GM18499 (cell line): ENCODE results near the gene LRRC58.

Source experiments
- ATAC-seq: cut with Tn5 transposase; IDR thresholded peaks from one replicate; pipeline ENCODE4 v1.9.1; 2021; ENCODE audit warnings: moderate number of reproducible peaks; ENCODE audit not compliant: insufficient read depth, unreplicated experiment

Gene LRRC58

DNA sequence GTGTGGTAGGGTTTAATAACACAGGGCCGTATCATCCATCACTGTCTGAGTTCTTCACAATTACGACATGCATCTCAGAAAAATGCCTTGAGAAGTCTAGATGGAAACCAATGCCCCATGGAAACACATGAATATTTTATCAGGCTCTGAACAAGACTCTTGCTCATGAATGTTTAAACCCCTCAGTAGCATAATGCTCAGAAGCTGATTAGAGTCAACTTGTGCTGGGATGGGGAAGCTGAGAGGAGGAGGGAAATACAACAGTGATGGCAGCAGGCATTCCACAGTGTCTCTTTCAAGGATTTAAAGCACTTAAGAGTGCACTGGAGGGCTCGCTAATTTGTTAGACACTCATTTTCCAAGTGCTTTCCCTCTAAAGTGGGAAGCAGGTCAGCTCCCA, 67.9 kb downstream of the LRRC58 start:
- ATAC-seq = no peak

- no peak for ATAC-seq
These were observed 68.6 kb downstream of the LRRC58 start for GRCh38 chr3:120280566-120280965.

DNA sequence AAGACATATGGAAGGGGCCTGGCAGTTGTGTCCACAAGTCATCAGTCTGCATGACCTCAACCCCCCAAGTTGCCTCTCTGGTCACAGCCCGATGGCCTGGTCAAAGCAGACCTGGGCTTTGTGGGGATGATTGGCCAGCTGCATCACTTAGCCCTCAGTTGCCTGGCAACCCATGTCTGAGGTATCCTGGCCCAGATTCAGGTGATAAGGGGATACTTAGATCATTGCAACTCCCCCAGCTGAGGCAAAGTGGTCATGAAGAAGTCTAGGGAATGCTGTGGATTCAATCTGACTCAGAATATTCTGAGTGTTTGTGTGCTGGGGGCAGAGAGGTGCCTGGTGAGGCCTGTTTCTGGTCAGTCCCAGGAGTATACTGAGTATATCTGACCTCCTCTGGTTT, 69.1 kb downstream of the LRRC58 start:
- ATAC-seq = no peak

DNA sequence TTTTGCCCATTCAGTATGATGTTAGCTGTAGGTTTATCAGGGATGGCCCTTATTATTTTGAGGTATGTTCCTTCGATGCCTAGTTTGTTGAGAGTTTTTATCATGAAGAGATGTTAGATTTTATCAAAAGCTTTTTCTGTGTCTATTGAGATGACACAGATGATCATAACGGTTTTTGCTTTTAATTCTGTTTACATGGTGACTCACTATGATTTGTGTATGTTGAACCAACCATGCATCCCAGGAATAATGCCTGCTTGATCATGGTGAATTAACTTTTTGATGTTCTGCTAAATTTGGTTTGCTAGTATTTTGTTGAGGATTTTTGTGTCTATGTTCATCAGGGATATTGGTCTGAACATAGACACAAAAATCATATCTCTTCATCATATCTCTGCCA, 72.4 kb downstream of the LRRC58 start:
- ATAC-seq = no peak

DNA sequence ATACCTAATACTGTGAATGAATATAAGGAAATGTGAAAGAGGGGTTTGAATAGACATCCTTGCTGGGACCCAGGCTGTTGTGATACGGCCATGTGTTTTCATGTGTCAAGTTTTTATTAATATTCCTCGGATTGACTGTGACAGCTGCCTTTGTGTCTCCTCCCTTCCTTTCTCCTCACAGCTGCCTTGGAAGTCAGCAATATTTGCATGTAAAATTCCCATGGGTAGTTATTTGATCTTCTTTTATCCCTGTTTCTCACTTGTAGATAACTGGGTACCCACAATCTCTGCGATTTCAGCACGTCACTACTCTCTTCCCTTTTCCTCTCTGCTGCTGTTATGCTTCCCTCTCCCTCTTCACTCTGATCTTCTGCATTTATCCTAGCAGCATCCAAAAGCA, 73.5 kb downstream of the LRRC58 start:
- no peak for ATAC-seq

GRCh38 chr3:120274739-120275167, 74.4 kb downstream of the LRRC58 start:
- ATAC-seq = no peak
